IMR-90 (cell line): ENCODE data around the gene SLC25A21. TPM values are rescaled to one million over a fixed set of nuclear protein-coding genes. Genes with fewer than 3 reads are reported as not detected.

Source experiments
- ATAC-seq: fragments of 200-7000 bp; cut with Tn5 transposase; 2 replicates; pipeline ENCODE4 v1.9.1; 2020; ENCODE audit warnings: low read depth, mild to moderate bottlenecking, moderate library complexity
- BruUV-seq: library from RNA; stranded (reverse); fragments of 400-500 nt; replicated peaks from 2 replicates; lab custom pipeline; 2021; lab: Mats Ljungman, UMichigan
- CTCF ChIA-PET: fragments of 300-600 bp; formaldehyde crosslinking; extraction: SDS; loops from one replicate; lab custom pipeline; 2021; ENCODE audit warnings: antibody characterized with exemption; lab: Yijun Ruan, JAX
- POLR2A ChIA-PET: fragments of 300-600 bp; sonication (Branson Sonifier 250); formaldehyde crosslinking; loops from one replicate; lab custom pipeline; 2022; ENCODE audit warnings: antibody characterized with exemption; ENCODE audit not compliant: unreplicated experiment; lab: Charles Lee
- DNase-seq: peaks from one replicate; pipeline ENCODE4 v3.0.0; 2013
- H2AFZ ChIP-seq: replicated peaks from 2 replicates; pipeline ENCODE3; 2013; ENCODE audit warnings: low read length, mild to moderate bottlenecking; ENCODE audit not compliant: poor library complexity
- H2AK5ac ChIP-seq: 2 replicates; pipeline ENCODE4 v1.6.1; 2013; ENCODE audit warnings: low read depth, low read length, inconsistent platforms
- H2AK9ac ChIP-seq: replicated peaks from 2 replicates; pipeline ENCODE3; 2013; ENCODE audit warnings: mild to moderate bottlenecking, low read depth, low read length, moderate library complexity; ENCODE audit not compliant: poor library complexity
- H2BK120ac ChIP-seq: 2 replicates; pipeline ENCODE4 v1.6.1; 2013; ENCODE audit warnings: low read depth, low read length, inconsistent platforms
- H2BK15ac ChIP-seq: 3 replicates; pipeline ENCODE4 v1.6.1; 2013; ENCODE audit warnings: low read depth, low read length, inconsistent platforms
- H2BK20ac ChIP-seq: 2 replicates; pipeline ENCODE4 v1.6.1; 2013; ENCODE audit warnings: low read depth, mild to moderate bottlenecking, inconsistent platforms, low read length, moderate library complexity
- H2BK5ac ChIP-seq: 2 replicates; pipeline ENCODE4 v1.6.1; 2013; ENCODE audit warnings: mild to moderate bottlenecking, low read depth, low read length, inconsistent platforms; ENCODE audit not compliant: poor library complexity, severe bottlenecking
- H3K14ac ChIP-seq: replicated peaks from 2 replicates; pipeline ENCODE4 v1.6.1; 2013; ENCODE audit warnings: low read depth, low read length, inconsistent platforms
- H3K18ac ChIP-seq: 2 replicates; pipeline ENCODE4 v1.6.1; 2013; ENCODE audit warnings: low read depth, low read length, control low read depth
- H3K23ac ChIP-seq: 2 replicates; pipeline ENCODE4 v1.6.1; 2013; ENCODE audit warnings: low read depth, low read length, inconsistent platforms
- H3K27ac ChIP-seq: 2 replicates; pipeline ENCODE4 v1.5.1; 2013; ENCODE audit warnings: mild to moderate bottlenecking, control low read depth, low read length; ENCODE audit not compliant: insufficient read depth
- H3K27me3 ChIP-seq: 2 replicates; pipeline ENCODE4 v1.6.1; 2013; ENCODE audit warnings: low read length; ENCODE audit not compliant: control insufficient read depth, insufficient read depth
- H3K36me3 ChIP-seq: 2 replicates; pipeline ENCODE4 v1.6.1; 2013; ENCODE audit warnings: low read length, mixed read lengths; ENCODE audit not compliant: control insufficient read depth, insufficient read depth
- H3K4ac ChIP-seq: 2 replicates; pipeline ENCODE4 v1.6.1; 2013; ENCODE audit warnings: low read depth, low read length, inconsistent platforms
- H3K4me1 ChIP-seq: 2 replicates; pipeline ENCODE4 v1.6.1; 2013; ENCODE audit warnings: low read length, mixed read lengths; ENCODE audit not compliant: control insufficient read depth, insufficient read depth
- H3K4me2 ChIP-seq: 2 replicates; pipeline ENCODE4 v1.6.1; 2013; ENCODE audit warnings: low read depth, mild to moderate bottlenecking, control low read depth, low read length, moderate library complexity
- H3K4me3 ChIP-seq: 2 replicates; pipeline ENCODE4 v1.5.1; 2013; ENCODE audit warnings: low read depth, mild to moderate bottlenecking, control low read depth, low read length, moderate library complexity; ENCODE audit not compliant: insufficient read depth
- H3K56ac ChIP-seq: 2 replicates; pipeline ENCODE4 v1.6.1; 2013; ENCODE audit warnings: low read length, inconsistent platforms; ENCODE audit not compliant: insufficient read depth; ENCODE audit errors: extremely low read depth
- H3K79me1 ChIP-seq, 2 experiments: 2 replicates each; pipeline ENCODE4 v1.6.1; 2013; ENCODE audit warnings: low read length in 2 of 2, inconsistent platforms in 1 of 2, low read depth in 1 of 2
- H3K9ac ChIP-seq: 2 replicates; pipeline ENCODE4 v1.6.1; 2013; ENCODE audit warnings: low read depth, low read length, control low read depth
- H3K9me1 ChIP-seq: 2 replicates; pipeline ENCODE4 v1.6.1; 2013; ENCODE audit warnings: low read length, inconsistent platforms; ENCODE audit not compliant: insufficient read depth
- H3K9me3 ChIP-seq: 2 replicates; pipeline ENCODE4 v1.6.1; 2013; ENCODE audit warnings: low read length; ENCODE audit not compliant: control insufficient read depth, insufficient read depth
- H4K20me1 ChIP-seq: 2 replicates; pipeline ENCODE4 v1.6.1; 2013; ENCODE audit warnings: low read length, inconsistent platforms; ENCODE audit not compliant: insufficient read depth
- H4K5ac ChIP-seq: 2 replicates; pipeline ENCODE4 v1.6.1; 2013; ENCODE audit warnings: mild to moderate bottlenecking, low read depth, low read length, control low read depth
- H4K8ac ChIP-seq, 2 experiments: 2 replicates each; pipeline ENCODE4 v1.6.1; 2013; ENCODE audit warnings: low read depth in 2 of 2, low read length in 2 of 2, control low read depth in 1 of 2, inconsistent platforms in 1 of 2
- H4K91ac ChIP-seq: 2 replicates; pipeline ENCODE4 v1.6.1; 2013; ENCODE audit warnings: low read depth, low read length, inconsistent platforms; ENCODE audit not compliant: insufficient read depth
- BHLHE40 ChIP-seq: fragments of 150-350 bp; IDR thresholded peaks from 2 replicates; pipeline ENCODE4 v1.6.1; 2016; ENCODE audit warnings: mild to moderate bottlenecking, low read depth, low read length
- CEBPB ChIP-seq: IDR thresholded peaks from 2 replicates; pipeline ENCODE4 v1.6.1; 2012; ENCODE audit warnings: low read depth, low read length, improper control_type of control experiment
- CHD1 ChIP-seq: IDR thresholded peaks from 2 replicates; pipeline ENCODE4 v1.6.1; 2012; ENCODE audit warnings: low read depth, low read length, improper control_type of control experiment
- FOS ChIP-seq: fragments of 150-350 bp; IDR thresholded peaks from 2 replicates; pipeline ENCODE4 v1.6.1; 2016; ENCODE audit warnings: low read depth, low read length
- MAFK ChIP-seq: IDR thresholded peaks from 2 replicates; pipeline ENCODE4 v1.6.1; 2012; ENCODE audit warnings: low read depth, low read length, improper control_type of control experiment
- MAZ ChIP-seq: IDR thresholded peaks from 2 replicates; pipeline ENCODE4 v1.6.1; 2012; ENCODE audit warnings: low read depth, mild to moderate bottlenecking, low read length, improper control_type of control experiment, moderate library complexity, borderline replicate concordance
- MXI1 ChIP-seq: IDR thresholded peaks from 2 replicates; pipeline ENCODE4 v1.6.1; 2012; ENCODE audit warnings: low read depth, mild to moderate bottlenecking, low read length, moderate library complexity, borderline replicate concordance
- NFE2L2 ChIP-seq: fragments of 150-350 bp; IDR thresholded peaks from 2 replicates; pipeline ENCODE4 v1.6.1; 2016; ENCODE audit warnings: low read depth, mild to moderate bottlenecking, low read length
- POLR2A ChIP-seq: IDR thresholded peaks from 2 replicates; pipeline ENCODE4 v1.6.1; 2012; ENCODE audit warnings: mild to moderate bottlenecking, low read depth, low read length
- RAD21 ChIP-seq: IDR thresholded peaks from 2 replicates; pipeline ENCODE4 v1.6.1; 2012; ENCODE audit warnings: low read length, improper control_type of control experiment
- RCOR1 ChIP-seq: IDR thresholded peaks from 2 replicates; pipeline ENCODE4 v1.6.1; 2012; ENCODE audit warnings: mild to moderate bottlenecking, low read length, improper control_type of control experiment; ENCODE audit not compliant: insufficient replicate concordance
- RFX5 ChIP-seq: IDR thresholded peaks from 2 replicates; pipeline ENCODE4 v1.8.0; 2012; ENCODE audit warnings: low read depth, mild to moderate bottlenecking, low read length, moderate library complexity
- SMC3 ChIP-seq: fragments of 150-350 bp; IDR thresholded peaks from 2 replicates; pipeline ENCODE4 v1.6.1; 2016; ENCODE audit warnings: low read depth, mild to moderate bottlenecking, antibody characterized with exemption, low read length, moderate library complexity
- WGBS, 2 experiments: methylation state at CpG; one replicate each; pipeline versions ENCODE4 v1.1.5 to v1.1.7; 2013; ENCODE audit warnings: missing lambda C conversion rate in 2 of 2; ENCODE audit not compliant: insufficient read length in 1 of 2; ENCODE audit errors: extremely low coverage in 2 of 2; 5-methylcytosine and 5-hydroxymethylcytosine counted together
- dilution Hi-C: fragments of 300-500 bp; cut with HindIII; formaldehyde crosslinking; loops from one replicate; pipeline ENCODE4 v1.14.3; 2018; ENCODE audit warnings: low sequenced_read_pairs; ENCODE audit not compliant: unreplicated experiment
- in situ Hi-C: fragments of 300-500 bp; cut with MboI; formaldehyde crosslinking; loops from 3 replicates; pipeline ENCODE4 v1.14.3; 2019; ENCODE audit warnings: low sequenced_read_pairs, inconsistent platforms, mixed read lengths
- intact Hi-C: fragments of 100-400 bp; cut with micrococcal nuclease; formaldehyde crosslinking; loops from 2 replicates; pipeline ENCODE4 v1.10.0; 2022
- polyA plus RNA-seq, 3 experiments: library from polyadenylated mRNA; depleted of rRNA; stranded (reverse); fragments of >200 nt; gene quantifications; 2 replicates each; pipeline ENCODE4 v1.2.3, GENCODE V29; 2012; ENCODE audit warnings: low replicate concordance in 1 of 3
- total RNA-seq: library from RNA; depleted of rRNA; stranded (reverse); fragments of >200 nt; gene quantifications from 2 replicates; pipeline ENCODE4 v1.2.3, GENCODE V29; 2012
- TF ChIP-seq, protein P1 (sequence below): conservative IDR thresholded peaks from 2 replicates; pipeline ENCODE4 v1.5.1; 2012; ENCODE audit warnings: mild to moderate bottlenecking, low read depth, low read length, improper control_type of control experiment
- TF ChIP-seq, protein P2 (sequence below): fragments of 150-350 bp; IDR thresholded peaks from 2 replicates; pipeline ENCODE4 v1.6.1; 2017; ENCODE audit warnings: mild to moderate bottlenecking, antibody characterized with exemption, low read length, low read depth
- TF ChIP-seq, protein P3 (sequence below): fragments of 150-350 bp; IDR thresholded peaks from 2 replicates; pipeline ENCODE4 v1.6.1; 2016; ENCODE audit warnings: low read depth, mild to moderate bottlenecking, low read length, moderate library complexity, borderline replicate concordance

SLC25A21 gene
- total and polyA plus RNA-seq, 2 of the 4 experiments (the other 2 are of a cell fraction), result 0.62 to 0.90 TPM

DNA sequence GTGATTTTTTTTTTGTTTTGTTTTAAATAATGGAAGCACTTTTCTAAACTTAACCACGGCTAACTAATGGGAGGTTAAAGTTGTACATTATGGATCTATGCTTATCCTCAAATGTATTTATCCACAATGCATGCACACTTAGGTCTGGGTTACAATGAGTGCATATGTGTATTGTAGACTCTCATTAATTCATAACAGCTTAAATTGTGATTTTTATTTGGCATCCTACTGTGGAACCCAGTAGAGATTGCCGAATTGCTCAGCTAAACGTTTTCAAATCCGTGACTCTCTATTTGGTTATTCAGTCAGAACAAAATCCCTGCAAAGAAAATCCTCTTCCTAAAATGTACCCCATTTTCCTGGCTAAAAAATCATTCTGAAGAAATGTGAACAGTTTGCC, 244.0 kb downstream of the SLC25A21 start:
- Histone ChIP-seq H3K4me1 (no peaks in the 10 kb centered on the region), H3K4me3 (no peak overlapping the region), H2BK20ac (no peak overlapping the region), H3K27ac (no peak overlapping the region), H2BK120ac (no peak overlapping the region), H2AK5ac (no peak overlapping the region), H4K91ac (no peak overlapping the region), H4K8ac (no peak overlapping the region), H2AFZ (no peak overlapping the region), H3K14ac (no peak overlapping the region), H3K9me3 (no peaks in the 10 kb centered on the region), H3K9ac (no peak overlapping the region), H3K56ac (no peak overlapping the region), H3K27me3 (no peaks in the 10 kb centered on the region), H3K23ac (no peak overlapping the region), H3K36me3 (no peaks in the 10 kb centered on the region), H3K79me1 (no peaks in the 10 kb centered on the region), H3K4ac (no peak overlapping the region), H2BK15ac (no peak overlapping the region), H3K18ac (no peak overlapping the region), H4K20me1 (no peaks in the 10 kb centered on the region), H4K5ac (no peak overlapping the region), H2BK5ac (no peak overlapping the region), H3K4me2 (no peak overlapping the region), H3K9me1 (no peaks in the 10 kb centered on the region; the same call in 1 of the 2 replicates), H2AK9ac (no peak overlapping the region)
- TF ChIP-seq POLR2A, result no peak
- no peak for TF ChIP-seq CEBPB
- TF ChIP-seq, protein P1, sequence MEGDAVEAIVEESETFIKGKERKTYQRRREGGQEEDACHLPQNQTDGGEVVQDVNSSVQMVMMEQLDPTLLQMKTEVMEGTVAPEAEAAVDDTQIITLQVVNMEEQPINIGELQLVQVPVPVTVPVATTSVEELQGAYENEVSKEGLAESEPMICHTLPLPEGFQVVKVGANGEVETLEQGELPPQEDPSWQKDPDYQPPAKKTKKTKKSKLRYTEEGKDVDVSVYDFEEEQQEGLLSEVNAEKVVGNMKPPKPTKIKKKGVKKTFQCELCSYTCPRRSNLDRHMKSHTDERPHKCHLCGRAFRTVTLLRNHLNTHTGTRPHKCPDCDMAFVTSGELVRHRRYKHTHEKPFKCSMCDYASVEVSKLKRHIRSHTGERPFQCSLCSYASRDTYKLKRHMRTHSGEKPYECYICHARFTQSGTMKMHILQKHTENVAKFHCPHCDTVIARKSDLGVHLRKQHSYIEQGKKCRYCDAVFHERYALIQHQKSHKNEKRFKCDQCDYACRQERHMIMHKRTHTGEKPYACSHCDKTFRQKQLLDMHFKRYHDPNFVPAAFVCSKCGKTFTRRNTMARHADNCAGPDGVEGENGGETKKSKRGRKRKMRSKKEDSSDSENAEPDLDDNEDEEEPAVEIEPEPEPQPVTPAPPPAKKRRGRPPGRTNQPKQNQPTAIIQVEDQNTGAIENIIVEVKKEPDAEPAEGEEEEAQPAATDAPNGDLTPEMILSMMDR, result no peak
- TF ChIP-seq, protein P2, sequence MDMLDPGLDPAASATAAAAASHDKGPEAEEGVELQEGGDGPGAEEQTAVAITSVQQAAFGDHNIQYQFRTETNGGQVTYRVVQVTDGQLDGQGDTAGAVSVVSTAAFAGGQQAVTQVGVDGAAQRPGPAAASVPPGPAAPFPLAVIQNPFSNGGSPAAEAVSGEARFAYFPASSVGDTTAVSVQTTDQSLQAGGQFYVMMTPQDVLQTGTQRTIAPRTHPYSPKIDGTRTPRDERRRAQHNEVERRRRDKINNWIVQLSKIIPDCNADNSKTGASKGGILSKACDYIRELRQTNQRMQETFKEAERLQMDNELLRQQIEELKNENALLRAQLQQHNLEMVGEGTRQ, result no peak
- no peak for TF ChIP-seq RAD21
- no peak for TF ChIP-seq NFE2L2
- no peak for TF ChIP-seq MAZ
- no peak for TF ChIP-seq MXI1
- TF ChIP-seq FOS, result no peak
- TF ChIP-seq SMC3, result no peak
- TF ChIP-seq MAFK, result no peak
- TF ChIP-seq, protein P3, sequence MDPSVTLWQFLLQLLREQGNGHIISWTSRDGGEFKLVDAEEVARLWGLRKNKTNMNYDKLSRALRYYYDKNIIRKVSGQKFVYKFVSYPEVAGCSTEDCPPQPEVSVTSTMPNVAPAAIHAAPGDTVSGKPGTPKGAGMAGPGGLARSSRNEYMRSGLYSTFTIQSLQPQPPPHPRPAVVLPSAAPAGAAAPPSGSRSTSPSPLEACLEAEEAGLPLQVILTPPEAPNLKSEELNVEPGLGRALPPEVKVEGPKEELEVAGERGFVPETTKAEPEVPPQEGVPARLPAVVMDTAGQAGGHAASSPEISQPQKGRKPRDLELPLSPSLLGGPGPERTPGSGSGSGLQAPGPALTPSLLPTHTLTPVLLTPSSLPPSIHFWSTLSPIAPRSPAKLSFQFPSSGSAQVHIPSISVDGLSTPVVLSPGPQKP, result no peak
- no peak for TF ChIP-seq RFX5
- TF ChIP-seq CHD1, result no peak
- no peak for TF ChIP-seq RCOR1
- no peak for TF ChIP-seq BHLHE40
- dilution Hi-C loops, result no loop called here
- ChIA-PET POLR2A (no interaction called here), CTCF (interaction anchor here (0.6 to 1.0 kb wide), 5 partner anchors 11 to 1050 kb away, joined by 3 to 6 read pairs (median 4); no protein-coding TSS in a partner anchor)
- DNase-seq (no peak), ATAC-seq (no peak)
- in situ Hi-C loops, result no loop called here
- intact Hi-C loops, result no loop called here
- no CpG with 5 or more reads among the region's 4 CpGs for WGBS, 2 experiments
- BruUV-seq, result no TSS peak
